Memory B cell (primary cell): ENCODE measurements around the gene TCF25.
A peak's percentile ranks its signal among the peaks of the same experiment; 100 is the strongest.
"Not testable (repeated sequence)": the region's sequence is repeated elsewhere in the genome, so short reads cannot be mapped to it uniquely, and the experiment has no call there.

Experiments used
- ATAC-seq: fragments of 150-1000 bp; cut with Tn5 transposase; 2 replicates; pipeline ENCODE4 v1.10.0; 2021; ENCODE audit warnings: low read depth, mild to moderate bottlenecking, moderate library complexity
- DNase-seq, 2 donors: peaks; one replicate each; pipeline ENCODE4 v3.0.0; 2022; ENCODE audit warnings: low spot score in 2 of 2
- H3K27ac Mint-ChIP-seq: one replicate; pipeline ENCODE4 v1.8.0; 2022; ENCODE audit warnings: mild to moderate bottlenecking, moderate library complexity, mixed read lengths
- H3K27me3 Mint-ChIP-seq: one replicate; pipeline ENCODE4 v1.8.0; 2022; ENCODE audit warnings: mixed read lengths
- H3K36me3 Mint-ChIP-seq: one replicate; pipeline ENCODE4 v1.8.0; 2022; ENCODE audit warnings: mild to moderate bottlenecking, mixed read lengths
- H3K4me1 Mint-ChIP-seq: one replicate; pipeline ENCODE4 v1.8.0; 2022; ENCODE audit warnings: mixed read lengths
- H3K4me3 Mint-ChIP-seq: one replicate; pipeline ENCODE4 v1.8.0; 2022; ENCODE audit warnings: mild to moderate bottlenecking, moderate library complexity, mixed read lengths
- H3K9me3 Mint-ChIP-seq: one replicate; pipeline ENCODE4 v1.8.0; 2022; ENCODE audit warnings: mixed read lengths

Gene TCF25

DNA sequence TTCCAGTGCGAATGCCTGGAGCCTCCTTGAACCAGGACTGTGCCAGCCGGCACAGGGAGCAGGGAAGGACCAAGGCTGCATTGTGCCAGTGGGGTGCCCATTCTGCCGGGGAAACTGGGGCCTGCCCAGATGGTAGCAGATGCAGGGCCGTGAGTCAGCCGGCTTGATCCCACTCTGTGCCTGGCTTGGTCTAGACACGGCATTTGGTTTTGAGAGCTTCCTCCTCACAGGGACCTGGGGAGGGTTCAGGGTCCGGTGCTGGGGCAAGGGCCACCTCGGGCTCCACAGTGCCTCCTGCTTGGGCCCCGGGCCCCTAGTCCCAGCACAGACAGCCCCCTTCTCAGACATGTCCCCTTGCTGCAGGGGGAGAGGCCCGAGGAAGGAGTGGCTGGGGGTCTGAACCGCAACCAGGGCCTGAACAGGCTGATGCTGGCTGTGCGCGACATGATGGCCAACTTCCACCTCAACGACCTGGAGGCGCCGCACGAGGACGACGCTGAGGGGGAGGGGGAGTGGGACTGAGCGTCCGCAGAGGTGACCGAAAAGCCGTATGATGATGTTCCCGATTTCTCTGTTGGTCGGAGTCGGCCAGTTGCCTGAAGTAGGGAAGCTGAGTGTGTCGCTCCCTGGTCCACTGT is 37.4 kb downstream of the TCF25 start:
- DNase-seq (no peak), ATAC-seq (no peak)
- H3K27me3 Mint-ChIP-seq = no peaks in the 10 kb centered on the region
- no peaks in the 10 kb centered on the region for H3K9me3 Mint-ChIP-seq
- no peak overlapping the region for H3K27ac Mint-ChIP-seq
- H3K36me3 Mint-ChIP-seq = peaks cover 12% of the 10 kb centered on the region
- H3K4me1 Mint-ChIP-seq = peaks cover 7% of the 10 kb centered on the region
- no peak overlapping the region for H3K4me3 Mint-ChIP-seq

DNA sequence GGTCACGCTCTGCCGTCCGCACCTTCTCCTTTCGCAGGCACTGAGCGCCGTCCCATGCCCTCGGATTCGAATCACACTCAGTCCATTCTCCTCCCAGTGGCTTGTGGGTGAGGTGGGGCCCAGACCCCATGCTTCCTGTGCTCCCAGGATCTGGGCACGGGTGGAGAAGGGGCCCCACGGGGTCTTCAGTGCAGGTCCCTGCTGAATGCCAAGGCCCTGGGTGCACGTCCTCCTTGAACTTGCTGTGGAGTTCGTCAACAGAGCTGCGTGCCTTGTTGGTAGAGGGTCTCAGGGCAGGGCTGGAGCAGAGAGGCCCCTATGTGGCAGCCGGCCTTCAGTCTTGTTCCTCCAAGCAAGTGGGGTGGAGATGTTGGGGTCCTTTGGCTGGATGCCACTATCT is 38.0 kb downstream of the TCF25 start:
- Mint-ChIP-seq H3K27ac (no peak overlapping the region), H3K27me3 (no peaks in the 10 kb centered on the region), H3K9me3 (no peaks in the 10 kb centered on the region), H3K4me3 (no peak overlapping the region), H3K36me3 (peaks cover 12% of the 10 kb centered on the region), H3K4me1 (peaks cover 7% of the 10 kb centered on the region)
- ATAC-seq = no peak
- no peak for DNase-seq

DNA sequence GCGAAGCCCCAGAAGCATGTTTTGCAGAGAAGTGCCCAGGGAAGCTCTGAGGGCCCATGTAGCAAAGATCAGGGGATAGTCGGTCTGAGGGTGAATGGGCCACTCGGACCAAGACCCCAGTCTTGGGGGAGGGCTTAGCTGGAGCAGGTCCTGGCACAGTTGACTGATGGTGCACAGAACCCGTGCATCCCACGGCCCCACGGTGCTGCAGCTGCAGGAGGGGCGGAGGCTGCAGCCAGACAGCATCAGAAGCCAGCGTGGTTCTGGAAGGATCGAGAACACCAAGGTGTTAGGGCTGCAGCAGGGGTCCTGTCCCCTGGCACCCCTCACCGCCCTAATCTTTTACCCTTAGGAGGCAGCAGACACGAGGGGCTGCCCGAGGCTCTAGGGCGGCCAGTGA is 38.8 kb downstream of the TCF25 start:
- no peak overlapping the region for H3K4me3 Mint-ChIP-seq
- no peaks in the 10 kb centered on the region for H3K27me3 Mint-ChIP-seq
- peaks cover 11% of the 10 kb centered on the region for H3K36me3 Mint-ChIP-seq
- H3K27ac Mint-ChIP-seq = no peak overlapping the region
- no peaks in the 10 kb centered on the region for H3K9me3 Mint-ChIP-seq
- DNase-seq (no peak), ATAC-seq (no peak)
- H3K4me1 Mint-ChIP-seq = peaks cover 7% of the 10 kb centered on the region

DNA sequence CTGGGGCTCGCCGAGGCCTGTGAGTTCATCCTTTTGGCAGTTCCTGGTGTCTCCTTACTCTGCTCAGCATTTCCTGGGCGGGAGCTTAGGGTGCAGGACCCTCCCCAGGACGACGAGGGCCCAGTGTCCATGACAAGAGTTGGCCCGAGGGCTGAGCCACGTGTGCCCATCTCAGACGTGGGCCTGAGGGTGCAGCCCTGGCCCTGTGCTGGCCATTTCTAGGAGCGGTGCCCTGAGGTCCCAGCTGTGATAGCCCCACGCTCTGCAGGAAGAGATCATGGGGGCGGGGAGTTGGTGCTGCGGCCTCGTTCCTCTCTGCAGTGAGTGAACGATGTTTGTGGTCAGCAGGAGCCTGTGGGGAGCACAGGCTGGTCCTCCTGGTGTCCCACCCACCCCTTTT is 39.2 kb downstream of the TCF25 start:
- H3K36me3 Mint-ChIP-seq = peaks cover 11% of the 10 kb centered on the region
- H3K9me3 Mint-ChIP-seq = no peaks in the 10 kb centered on the region
- DNase-seq (no peak), ATAC-seq (no peak)
- H3K27me3 Mint-ChIP-seq = no peaks in the 10 kb centered on the region
- H3K4me1 Mint-ChIP-seq = peaks cover 7% of the 10 kb centered on the region
- H3K27ac Mint-ChIP-seq = no peak overlapping the region
- H3K4me3 Mint-ChIP-seq = no peak overlapping the region

DNA sequence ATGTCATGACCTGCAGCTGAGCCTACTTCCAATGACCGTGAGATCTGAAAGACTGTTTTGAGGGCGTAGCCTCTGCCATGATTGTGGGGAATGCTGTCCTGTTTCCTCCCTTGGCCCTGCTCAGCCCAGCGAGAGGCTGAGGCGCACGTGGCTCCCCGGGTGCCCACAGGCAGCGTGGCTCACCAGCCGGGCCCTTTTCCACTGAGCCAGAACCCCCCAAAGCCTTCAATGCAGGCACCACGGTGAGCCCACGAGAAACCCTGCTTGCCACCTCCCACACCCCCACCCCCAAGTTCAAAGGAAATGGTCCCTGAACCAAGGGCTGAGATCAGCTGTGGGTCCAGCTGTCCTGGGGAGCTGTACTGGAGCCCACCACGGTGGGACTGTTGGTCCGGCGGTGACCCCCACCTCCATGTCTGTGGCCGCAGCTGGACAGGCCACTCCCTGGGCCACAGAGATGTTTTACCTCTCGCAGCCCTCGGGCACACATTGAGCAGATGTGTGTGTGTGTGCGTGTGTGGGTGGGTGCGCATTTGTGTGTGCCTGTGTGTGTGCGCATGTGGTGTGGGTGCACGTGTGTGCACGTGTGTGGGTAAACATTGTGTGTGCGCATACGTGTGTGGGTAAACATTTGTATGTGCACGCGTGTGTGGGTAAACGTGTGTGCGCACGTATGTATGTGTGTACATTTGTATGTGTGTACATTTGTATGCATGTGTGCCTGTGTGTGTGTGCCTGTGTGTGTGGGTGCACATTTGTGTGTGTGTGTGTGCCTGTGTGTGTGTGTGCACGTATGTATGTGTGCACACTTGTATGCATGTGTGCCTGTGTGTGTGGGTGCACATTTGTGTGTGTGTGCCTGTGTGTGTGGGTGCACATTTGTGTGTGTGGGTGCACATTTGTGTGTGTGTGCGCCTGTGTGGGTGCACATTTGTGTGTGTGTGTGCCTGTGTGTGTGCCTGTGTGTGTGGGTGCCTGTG is 40.3 kb downstream of the TCF25 start:
- peaks cover 1% of the 10 kb centered on the region for H3K27me3 Mint-ChIP-seq
- no peaks in the 10 kb centered on the region for H3K9me3 Mint-ChIP-seq
- H3K36me3 Mint-ChIP-seq = peaks cover 9% of the 10 kb centered on the region
- H3K4me3 Mint-ChIP-seq = no peak overlapping the region
- DNase-seq = no peak
- no peak for ATAC-seq
- peaks cover 8% of the 10 kb centered on the region for H3K4me1 Mint-ChIP-seq
- H3K27ac Mint-ChIP-seq = no peak overlapping the region

DNA sequence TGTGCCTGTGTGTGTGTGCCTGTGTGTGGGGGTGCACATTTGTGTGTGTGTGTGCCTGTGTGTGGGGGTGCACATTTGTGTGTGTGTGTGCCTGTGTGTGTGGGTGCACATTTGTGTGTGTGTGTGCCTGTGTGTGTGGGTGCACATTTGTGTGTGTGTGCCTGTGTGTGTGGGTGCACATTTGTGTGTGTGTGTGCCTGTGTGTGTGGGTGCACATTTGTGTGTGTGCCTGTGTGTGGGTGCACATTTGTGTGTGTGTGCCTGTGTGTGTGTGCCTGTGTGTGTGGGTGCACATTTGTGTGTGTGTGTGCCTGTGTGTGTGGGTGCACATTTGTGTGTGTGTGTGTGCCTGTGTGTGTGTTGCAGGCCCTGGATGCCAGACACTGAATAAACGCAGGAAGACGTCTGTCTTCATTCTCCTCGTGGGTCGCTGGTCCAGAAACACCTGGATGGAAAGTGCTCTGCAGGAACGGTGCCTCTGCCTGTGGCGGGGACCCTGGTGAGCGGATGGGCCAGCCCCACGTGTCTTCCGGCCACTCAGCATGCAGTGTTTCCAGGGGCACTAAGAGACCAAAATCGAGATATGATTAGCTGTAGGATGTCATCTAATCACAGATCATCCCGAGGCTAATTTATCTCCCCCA is 41.4 kb downstream of the TCF25 start:
- not testable (repeated sequence) for H3K27ac Mint-ChIP-seq, H3K9me3 Mint-ChIP-seq, H3K27me3 Mint-ChIP-seq, H3K4me1 Mint-ChIP-seq, ATAC-seq, H3K4me3 Mint-ChIP-seq, H3K36me3 Mint-ChIP-seq, DNase-seq

DNA sequence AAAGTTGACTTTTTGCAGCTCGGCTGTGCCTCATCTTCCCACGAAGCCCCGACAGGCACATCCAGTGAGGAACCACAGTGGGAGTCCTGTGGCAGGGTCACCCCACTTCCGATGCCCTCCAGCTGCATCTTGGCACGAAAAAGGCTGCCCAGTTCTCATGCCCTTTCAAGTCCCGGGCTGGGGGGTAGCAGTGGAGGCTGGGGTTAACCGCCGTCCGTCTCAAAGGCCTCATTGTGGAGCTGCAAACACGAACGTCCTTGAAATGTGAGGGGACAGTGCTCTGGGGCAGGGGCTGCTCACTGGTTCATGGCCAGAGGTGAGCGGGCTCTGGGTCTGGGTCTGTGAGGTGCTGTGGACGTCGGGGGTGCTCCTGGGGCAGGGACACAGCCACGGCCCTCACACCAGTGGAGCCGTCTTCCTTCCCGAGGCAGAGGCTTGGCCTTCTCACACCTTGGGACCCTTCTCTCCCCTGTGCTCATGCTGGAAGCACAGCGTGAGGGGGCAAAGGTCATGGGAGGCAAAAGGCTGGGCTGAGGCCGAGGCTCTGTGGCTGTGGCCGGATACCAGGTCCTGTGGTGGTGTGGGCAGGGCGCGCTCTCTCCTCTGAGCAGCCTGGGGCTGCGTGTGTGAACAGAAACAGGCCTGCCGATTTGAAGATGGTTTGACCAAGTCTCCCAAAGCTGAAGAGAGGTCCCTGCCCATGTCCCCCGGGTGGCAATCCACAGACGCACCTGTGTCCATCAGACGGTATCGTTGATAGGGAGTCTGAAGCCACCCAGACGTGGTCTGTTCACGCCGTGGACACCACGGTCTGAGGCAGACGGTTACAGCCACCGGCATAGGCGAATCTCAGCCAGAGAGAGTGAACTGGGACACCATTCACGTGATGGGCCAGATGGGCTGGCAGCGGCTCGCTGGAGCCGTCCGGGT is 42.2 kb downstream of the TCF25 start:
- no peaks in the 10 kb centered on the region for H3K9me3 Mint-ChIP-seq

DNA sequence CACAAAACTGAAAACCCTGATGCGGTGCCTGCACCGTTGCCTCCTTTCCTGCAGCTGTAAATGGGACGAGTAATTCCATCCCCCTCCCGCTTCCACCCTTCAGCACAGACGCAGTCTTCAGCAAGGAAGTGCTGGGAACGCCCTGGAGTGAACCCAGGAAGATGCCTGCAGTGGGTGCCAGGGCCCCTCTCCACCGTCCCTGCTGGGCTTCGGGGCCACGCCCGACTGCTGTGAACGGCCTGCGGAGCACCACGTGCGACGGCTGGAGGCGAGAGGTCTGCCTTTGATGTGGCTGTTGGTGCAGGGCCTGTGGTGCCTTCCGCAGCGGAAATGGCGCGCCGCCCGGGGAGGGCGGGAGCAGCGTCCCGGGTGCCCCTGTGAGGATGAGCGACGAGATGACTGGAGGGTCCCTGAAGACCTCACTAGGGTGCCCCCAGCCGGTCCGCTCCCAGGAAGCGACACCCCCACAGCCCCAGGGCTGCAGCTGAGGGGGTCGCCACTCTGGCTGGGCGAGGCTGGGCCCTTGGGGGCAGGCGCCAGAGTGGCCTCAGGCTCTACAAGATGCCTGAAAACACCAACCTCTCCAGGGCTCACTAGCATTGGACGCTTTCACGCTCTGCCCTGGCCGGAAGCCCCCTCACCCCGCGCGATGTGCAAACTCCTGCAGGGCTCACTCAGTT is 44.5 kb downstream of the TCF25 start:
- Mint-ChIP-seq H3K4me1 (peaks cover 13% of the 10 kb centered on the region), H3K36me3 (no peaks in the 10 kb centered on the region), H3K27me3 (peaks cover 13% of the 10 kb centered on the region), H3K27ac (no peak overlapping the region), H3K4me3 (peak overlapping the region; percentile 65), H3K9me3 (no peaks in the 10 kb centered on the region)
- ATAC-seq (peak; percentile 89), DNase-seq (peak in 1 of 2 donors; percentile 48)

More for the DNA sequence above, 42.2 kb downstream of the TCF25 start:
- H3K4me3 Mint-ChIP-seq = no peak overlapping the region
- DNase-seq (no peak), ATAC-seq (no peak)
- H3K36me3 Mint-ChIP-seq = peaks cover 5% of the 10 kb centered on the region
- no peak overlapping the region for H3K27ac Mint-ChIP-seq
- peaks cover 11% of the 10 kb centered on the region for H3K4me1 Mint-ChIP-seq
- H3K27me3 Mint-ChIP-seq = peaks cover 9% of the 10 kb centered on the region

DNA sequence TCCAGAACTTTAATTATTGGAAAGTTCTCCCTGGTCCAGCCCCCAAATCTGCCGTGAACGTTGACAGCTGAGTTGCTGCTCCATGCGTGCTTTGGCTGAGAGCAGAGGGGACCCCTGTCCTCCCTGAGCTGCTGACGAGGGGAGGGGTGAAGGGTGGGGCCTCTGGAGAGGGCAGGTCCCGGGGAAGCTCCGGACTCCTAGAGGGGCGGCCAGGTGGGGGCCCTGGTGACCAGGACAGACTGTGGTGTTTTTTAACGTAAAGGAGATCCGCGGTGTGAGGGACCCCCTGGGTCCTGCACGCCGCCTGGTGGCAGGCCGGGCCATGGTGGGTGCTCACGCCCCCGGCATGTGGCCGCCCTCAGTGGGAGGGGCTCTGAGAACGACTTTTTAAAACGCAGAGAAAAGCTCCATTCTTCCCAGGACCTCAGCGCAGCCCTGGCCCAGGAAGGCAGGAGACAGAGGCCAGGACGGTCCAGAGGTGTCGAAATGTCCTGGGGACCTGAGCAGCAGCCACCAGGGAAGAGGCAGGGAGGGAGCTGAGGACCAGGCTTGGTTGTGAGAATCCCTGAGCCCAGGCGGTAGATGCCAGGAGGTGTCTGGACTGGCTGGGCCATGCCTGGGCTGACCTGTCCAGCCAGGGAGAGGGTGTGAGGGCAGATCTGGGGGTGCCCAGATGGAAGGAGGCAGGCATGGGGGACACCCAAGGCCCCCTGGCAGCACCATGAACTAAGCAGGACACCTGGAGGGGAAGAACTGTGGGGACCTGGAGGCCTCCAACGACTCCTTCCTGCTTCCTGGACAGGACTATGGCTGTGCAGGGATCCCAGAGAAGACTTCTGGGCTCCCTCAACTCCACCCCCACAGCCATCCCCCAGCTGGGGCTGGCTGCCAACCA is 45.3 kb downstream of the TCF25 start, which contains the start of gene MC1R:
Gene MC1R, plus strand, starts transcription at position 410 of the 895 bp plus-strand sequence. Its CDS starts 397 bp downstream, at position 807.
- H3K9me3 Mint-ChIP-seq = no peaks in the 10 kb centered on the region
- H3K36me3 Mint-ChIP-seq = no peaks in the 10 kb centered on the region
- peak within 1 kb of the TSS; percentile 65 for H3K4me3 Mint-ChIP-seq
- H3K4me1 Mint-ChIP-seq = peaks cover 13% of the 10 kb centered on the region
- ATAC-seq (peak; percentile 23), DNase-seq (no peak)
- no peak within 1 kb of the TSS for H3K27ac Mint-ChIP-seq
- peaks cover 13% of the 10 kb centered on the region for H3K27me3 Mint-ChIP-seq

DNA sequence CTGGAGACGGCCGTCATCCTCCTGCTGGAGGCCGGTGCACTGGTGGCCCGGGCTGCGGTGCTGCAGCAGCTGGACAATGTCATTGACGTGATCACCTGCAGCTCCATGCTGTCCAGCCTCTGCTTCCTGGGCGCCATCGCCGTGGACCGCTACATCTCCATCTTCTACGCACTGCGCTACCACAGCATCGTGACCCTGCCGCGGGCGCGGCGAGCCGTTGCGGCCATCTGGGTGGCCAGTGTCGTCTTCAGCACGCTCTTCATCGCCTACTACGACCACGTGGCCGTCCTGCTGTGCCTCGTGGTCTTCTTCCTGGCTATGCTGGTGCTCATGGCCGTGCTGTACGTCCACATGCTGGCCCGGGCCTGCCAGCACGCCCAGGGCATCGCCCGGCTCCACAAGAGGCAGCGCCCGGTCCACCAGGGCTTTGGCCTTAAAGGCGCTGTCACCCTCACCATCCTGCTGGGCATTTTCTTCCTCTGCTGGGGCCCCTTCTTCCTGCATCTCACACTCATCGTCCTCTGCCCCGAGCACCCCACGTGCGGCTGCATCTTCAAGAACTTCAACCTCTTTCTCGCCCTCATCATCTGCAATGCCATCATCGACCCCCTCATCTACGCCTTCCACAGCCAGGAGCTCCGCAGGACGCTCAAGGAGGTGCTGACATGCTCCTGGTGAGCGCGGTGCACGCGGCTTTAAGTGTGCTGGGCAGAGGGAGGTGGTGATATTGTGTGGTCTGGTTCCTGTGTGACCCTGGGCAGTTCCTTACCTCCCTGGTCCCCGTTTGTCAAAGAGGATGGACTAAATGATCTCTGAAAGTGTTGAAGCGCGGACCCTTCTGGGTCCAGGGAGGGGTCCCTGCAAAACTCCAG is 46.4 kb downstream of the TCF25 start:
- peaks cover 11% of the 10 kb centered on the region for H3K4me1 Mint-ChIP-seq
- no peak for DNase-seq

DNA sequence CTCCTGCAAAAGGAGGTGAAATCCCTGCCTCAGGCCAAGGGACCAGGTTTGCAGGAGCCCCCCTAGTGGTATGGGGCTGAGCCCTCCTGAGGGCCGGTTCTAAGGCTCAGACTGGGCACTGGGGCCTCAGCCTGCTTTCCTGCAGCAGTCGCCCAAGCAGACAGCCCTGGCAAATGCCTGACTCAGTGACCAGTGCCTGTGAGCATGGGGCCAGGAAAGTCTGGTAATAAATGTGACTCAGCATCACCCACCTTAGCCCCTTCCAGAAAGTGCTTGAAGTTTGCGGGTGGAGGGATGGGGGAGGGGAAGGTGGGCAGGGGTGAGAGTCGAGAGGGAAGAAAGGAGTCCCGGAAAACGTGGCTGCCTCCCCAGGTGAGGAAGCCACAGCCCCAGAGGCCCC is 47.3 kb downstream of the TCF25 start:
- H3K4me1 Mint-ChIP-seq = peaks cover 11% of the 10 kb centered on the region
- H3K36me3 Mint-ChIP-seq = no peaks in the 10 kb centered on the region
- H3K9me3 Mint-ChIP-seq = no peaks in the 10 kb centered on the region
- DNase-seq (no peak), ATAC-seq (no peak)
- H3K4me3 Mint-ChIP-seq = no peak overlapping the region
- H3K27me3 Mint-ChIP-seq = peaks cover 13% of the 10 kb centered on the region
- H3K27ac Mint-ChIP-seq = no peak overlapping the region

More for the DNA sequence above, 46.4 kb downstream of the TCF25 start:
- Mint-ChIP-seq H3K4me3 (peak overlapping the region; percentile 6), H3K27me3 (peaks cover 13% of the 10 kb centered on the region), H3K27ac (no peak overlapping the region), H3K36me3 (no peaks in the 10 kb centered on the region), H3K9me3 (no peaks in the 10 kb centered on the region)
- ATAC-seq = no peak
